WERI-Rb-1 (cell line): ENCODE data around the gene NLRX1.

ENCODE experiments used
- DNase-seq: peaks from one replicate; pipeline ENCODE4 v3.0.0-alpha.2; 2020
- H3K27ac ChIP-seq: fragments of 250-450 bp; sonication (Bioruptor Pico); 2 replicates; pipeline ENCODE4 v1.5.1; 2020; ENCODE audit warnings: mild to moderate bottlenecking, moderate library complexity
- H3K27me3 ChIP-seq: fragments of 250-450 bp; sonication (Bioruptor Pico); 2 replicates; pipeline ENCODE4 v1.5.1; 2021; ENCODE audit warnings: mild to moderate bottlenecking, low read depth, moderate library complexity; ENCODE audit not compliant: insufficient read depth, severe bottlenecking
- H3K36me3 ChIP-seq: fragments of 250-450 bp; sonication (Bioruptor Pico); 2 replicates; pipeline ENCODE4 v1.5.1; 2020; ENCODE audit warnings: mild to moderate bottlenecking, moderate library complexity
- H3K4me3 ChIP-seq: 2 replicates; pipeline ENCODE4 v1.5.1; 2011; ENCODE audit warnings: low read depth, mild to moderate bottlenecking, control low read depth, low read length
- H3K9me3 ChIP-seq: fragments of 250-450 bp; sonication (Bioruptor Pico); 2 replicates; pipeline ENCODE4 v1.5.1; 2021; ENCODE audit warnings: mild to moderate bottlenecking, moderate library complexity; ENCODE audit not compliant: severe bottlenecking
- TF ChIP-seq, protein P1 (sequence below): IDR thresholded peaks from 2 replicates; pipeline ENCODE4 v1.5.1; 2011; ENCODE audit warnings: low read depth, mild to moderate bottlenecking, control low read depth, inconsistent platforms, low read length

NLRX1 gene

DNA sequence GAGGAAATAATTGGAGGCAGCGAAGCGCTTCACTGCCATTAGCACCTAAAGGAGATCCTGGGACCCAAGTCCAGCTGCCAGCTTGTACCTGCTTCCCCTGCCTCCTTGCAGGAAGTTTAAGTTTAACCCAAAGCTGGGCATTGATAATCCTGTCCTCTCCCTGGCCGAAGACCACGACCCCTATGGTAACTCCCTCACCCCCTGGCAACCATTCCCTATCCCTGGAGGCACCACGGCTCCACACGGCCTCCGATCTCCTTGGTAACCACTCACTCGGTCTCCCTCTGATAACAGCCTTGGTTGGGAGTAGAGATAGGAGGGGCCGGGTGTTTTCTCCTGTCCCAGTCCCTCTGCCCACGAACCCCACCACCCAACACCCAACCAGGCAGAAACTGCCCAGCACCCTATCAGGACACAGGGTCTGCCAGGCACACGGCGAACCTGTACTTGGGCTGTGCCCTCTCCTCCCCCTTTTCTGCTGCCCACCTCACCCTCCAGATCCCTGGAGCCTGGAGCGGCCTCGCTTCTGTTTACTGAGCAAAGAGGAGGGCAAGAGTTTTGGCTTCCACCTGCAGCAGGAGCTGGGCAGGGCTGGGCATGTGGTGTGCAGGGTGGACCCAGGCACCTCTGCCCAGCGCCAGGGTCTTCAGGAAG is 17.6 kb downstream of the NLRX1 start:
- Histone ChIP-seq H3K27me3 (no peaks in the 10 kb centered on the region), H3K36me3 (no peaks in the 10 kb centered on the region), H3K4me3 (no peak overlapping the region), H3K27ac (no peak overlapping the region), H3K9me3 (no peaks in the 10 kb centered on the region)
- TF ChIP-seq, protein P1, sequence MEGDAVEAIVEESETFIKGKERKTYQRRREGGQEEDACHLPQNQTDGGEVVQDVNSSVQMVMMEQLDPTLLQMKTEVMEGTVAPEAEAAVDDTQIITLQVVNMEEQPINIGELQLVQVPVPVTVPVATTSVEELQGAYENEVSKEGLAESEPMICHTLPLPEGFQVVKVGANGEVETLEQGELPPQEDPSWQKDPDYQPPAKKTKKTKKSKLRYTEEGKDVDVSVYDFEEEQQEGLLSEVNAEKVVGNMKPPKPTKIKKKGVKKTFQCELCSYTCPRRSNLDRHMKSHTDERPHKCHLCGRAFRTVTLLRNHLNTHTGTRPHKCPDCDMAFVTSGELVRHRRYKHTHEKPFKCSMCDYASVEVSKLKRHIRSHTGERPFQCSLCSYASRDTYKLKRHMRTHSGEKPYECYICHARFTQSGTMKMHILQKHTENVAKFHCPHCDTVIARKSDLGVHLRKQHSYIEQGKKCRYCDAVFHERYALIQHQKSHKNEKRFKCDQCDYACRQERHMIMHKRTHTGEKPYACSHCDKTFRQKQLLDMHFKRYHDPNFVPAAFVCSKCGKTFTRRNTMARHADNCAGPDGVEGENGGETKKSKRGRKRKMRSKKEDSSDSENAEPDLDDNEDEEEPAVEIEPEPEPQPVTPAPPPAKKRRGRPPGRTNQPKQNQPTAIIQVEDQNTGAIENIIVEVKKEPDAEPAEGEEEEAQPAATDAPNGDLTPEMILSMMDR: no peak
- DNase-seq: no peak

- TF ChIP-seq, protein P1: no peak
- Histone ChIP-seq H3K36me3 (no peaks in the 10 kb centered on the region), H3K27ac (no peak overlapping the region), H3K27me3 (no peaks in the 10 kb centered on the region), H3K9me3 (no peaks in the 10 kb centered on the region), H3K4me3 (no peak overlapping the region)
- no peak for DNase-seq
Measured at GRCh38 chr11:119187123-119187892, 18.8 kb downstream of the NLRX1 start.

DNA sequence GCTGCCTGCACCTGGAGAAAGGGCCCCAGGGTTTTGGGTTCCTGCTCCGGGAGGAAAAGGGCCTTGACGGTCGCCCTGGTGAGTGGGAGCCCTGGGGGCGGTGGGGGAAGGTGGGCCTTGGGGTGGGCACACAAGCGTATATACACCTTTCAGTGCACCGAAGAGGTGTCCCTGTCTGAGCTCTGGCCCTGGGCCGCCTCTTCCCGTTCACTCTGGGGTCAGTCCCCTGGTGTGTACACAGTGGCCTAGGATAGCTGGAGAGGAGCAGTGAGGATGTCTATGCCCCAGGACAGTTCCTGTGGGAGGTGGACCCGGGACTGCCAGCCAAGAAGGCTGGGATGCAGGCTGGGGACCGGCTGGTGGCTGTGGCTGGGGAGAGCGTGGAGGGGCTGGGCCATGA is 19.5 kb downstream of the NLRX1 start:
- TF ChIP-seq, protein P1: no peak
- Histone ChIP-seq H3K4me3 (no peak overlapping the region), H3K36me3 (no peaks in the 10 kb centered on the region), H3K27me3 (no peaks in the 10 kb centered on the region), H3K9me3 (no peaks in the 10 kb centered on the region), H3K27ac (no peak overlapping the region)
- no peak for DNase-seq

DNA sequence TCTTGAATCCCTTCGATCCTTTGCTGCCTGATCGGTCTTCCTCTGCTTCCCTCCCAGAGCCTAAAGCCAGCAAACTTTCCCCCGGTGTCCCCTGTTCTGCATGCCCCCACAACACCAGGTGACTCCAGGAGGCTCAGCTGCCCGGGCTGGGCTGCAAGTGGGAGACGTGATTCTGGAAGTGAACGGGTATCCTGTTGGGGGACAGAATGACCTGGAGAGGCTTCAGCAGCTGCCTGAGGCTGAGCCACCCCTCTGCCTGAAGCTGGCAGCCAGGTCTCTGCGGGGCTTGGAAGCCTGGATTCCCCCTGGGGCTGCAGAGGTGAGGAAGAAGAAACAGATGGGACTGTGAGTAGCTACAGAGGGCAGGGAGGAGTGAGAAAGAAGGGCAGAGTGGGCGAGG is 20.4 kb downstream of the NLRX1 start:
- Histone ChIP-seq H3K27me3 (no peaks in the 10 kb centered on the region), H3K27ac (no peak overlapping the region), H3K36me3 (no peaks in the 10 kb centered on the region), H3K9me3 (no peaks in the 10 kb centered on the region), H3K4me3 (no peak overlapping the region)
- TF ChIP-seq, protein P1: no peak
- no peak for DNase-seq

- H3K36me3 ChIP-seq: no peaks in the 10 kb centered on the region
- H3K27ac ChIP-seq: no peak overlapping the region
- DNase-seq: no peak
- TF ChIP-seq, protein P1: no peak
- H3K9me3 ChIP-seq: no peaks in the 10 kb centered on the region
- H3K4me3 ChIP-seq: no peak overlapping the region
- H3K27me3 ChIP-seq: no peaks in the 10 kb centered on the region
Measured at GRCh38 chr11:119189393-119189792, 20.9 kb downstream of the NLRX1 start.
